Astrocyte (in vitro differentiated cells and primary cell): ENCODE measurements around the gene CD209.

ENCODE experiments used
- EZH2 ChIP-seq: IDR thresholded peaks from 2 replicates; pipeline ENCODE4 v1.6.1; 2012; ENCODE audit warnings: mild to moderate bottlenecking, low read length, inconsistent platforms; ENCODE audit not compliant: insufficient read depth
- TF ChIP-seq, protein P1 (sequence below): IDR thresholded peaks from 2 replicates; pipeline ENCODE4 v1.5.1; 2011; ENCODE audit warnings: low read depth, mild to moderate bottlenecking, inconsistent platforms, low read length, moderate library complexity; ENCODE audit not compliant: insufficient read depth

- TF ChIP-seq, protein P1, sequence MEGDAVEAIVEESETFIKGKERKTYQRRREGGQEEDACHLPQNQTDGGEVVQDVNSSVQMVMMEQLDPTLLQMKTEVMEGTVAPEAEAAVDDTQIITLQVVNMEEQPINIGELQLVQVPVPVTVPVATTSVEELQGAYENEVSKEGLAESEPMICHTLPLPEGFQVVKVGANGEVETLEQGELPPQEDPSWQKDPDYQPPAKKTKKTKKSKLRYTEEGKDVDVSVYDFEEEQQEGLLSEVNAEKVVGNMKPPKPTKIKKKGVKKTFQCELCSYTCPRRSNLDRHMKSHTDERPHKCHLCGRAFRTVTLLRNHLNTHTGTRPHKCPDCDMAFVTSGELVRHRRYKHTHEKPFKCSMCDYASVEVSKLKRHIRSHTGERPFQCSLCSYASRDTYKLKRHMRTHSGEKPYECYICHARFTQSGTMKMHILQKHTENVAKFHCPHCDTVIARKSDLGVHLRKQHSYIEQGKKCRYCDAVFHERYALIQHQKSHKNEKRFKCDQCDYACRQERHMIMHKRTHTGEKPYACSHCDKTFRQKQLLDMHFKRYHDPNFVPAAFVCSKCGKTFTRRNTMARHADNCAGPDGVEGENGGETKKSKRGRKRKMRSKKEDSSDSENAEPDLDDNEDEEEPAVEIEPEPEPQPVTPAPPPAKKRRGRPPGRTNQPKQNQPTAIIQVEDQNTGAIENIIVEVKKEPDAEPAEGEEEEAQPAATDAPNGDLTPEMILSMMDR = no peak
- no peak for TF ChIP-seq EZH2
Observed at GRCh38 chr19:7706955-7707456, 40.3 kb downstream of the CD209 start.
